Ovary (tissue), 3 donors: ENCODE data around the gene COX4I2.

ENCODE experiments used
- CTCF ChIP-seq, 3 donors: fragments of 450-650 bp in 2 of 3; fragments of 200-600 bp in 1 of 3; IDR thresholded peaks; one replicate each; pipeline versions ENCODE4 v1.5.1 to v1.8.0; 2016 to 2022; ENCODE audit warnings: antibody characterized with exemption in 3 of 3, mild to moderate bottlenecking in 1 of 3
- EP300 ChIP-seq: sonication (generic); formaldehyde crosslinking; IDR thresholded peaks from one replicate; pipeline ENCODE4 v1.6.1; 2017; ENCODE audit warnings: antibody characterized with exemption
- POLR2A ChIP-seq: fragments of 450-650 bp; IDR thresholded peaks from one replicate; pipeline ENCODE4 v1.6.1; 2017; ENCODE audit warnings: antibody characterized with exemption, mild to moderate bottlenecking, moderate library complexity
- donor health status: DM: no; HTN: no; CAD: no.

DNA sequence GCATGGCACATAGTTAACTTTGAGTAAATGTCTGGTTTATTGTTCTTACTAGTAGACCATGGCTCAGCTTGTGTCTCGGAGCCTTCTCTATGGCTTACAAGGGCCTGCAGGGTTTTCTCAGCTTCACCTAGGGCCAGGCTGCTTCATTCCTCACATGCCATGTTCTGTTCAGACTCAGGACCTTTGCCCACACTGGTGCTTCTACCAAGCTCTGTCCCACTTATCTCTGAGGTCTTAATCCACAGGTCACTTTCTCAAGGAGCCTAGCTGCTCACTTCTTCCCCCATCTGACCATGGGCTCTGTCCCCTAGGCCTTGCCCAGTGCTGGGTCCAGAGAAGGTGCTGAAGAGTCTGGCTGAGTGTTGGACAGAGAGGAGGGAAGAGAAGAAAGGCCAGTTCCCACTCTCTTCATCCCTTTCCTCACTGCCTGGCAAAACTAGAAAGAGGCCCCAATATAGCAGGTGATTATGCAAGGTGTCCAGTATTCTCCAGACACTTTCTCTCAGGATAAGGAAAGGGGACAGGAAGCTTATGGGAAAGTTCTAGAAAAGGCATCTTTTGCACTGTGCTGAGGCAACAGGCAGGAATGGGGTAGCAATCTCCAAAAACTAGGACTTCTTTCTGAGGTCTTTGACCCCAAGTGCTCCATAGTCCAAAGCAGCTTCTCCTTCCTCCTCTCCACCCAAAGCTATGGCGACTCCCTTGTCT is 40.0 kb downstream of the COX4I2 start:
- TF ChIP-seq CTCF (IDR thresholded peaks at IDR 0.05) (no peak), POLR2A (no peak), EP300 (no peak)
